HepG2 (cell line): ENCODE results near the gene RNPS1. TPM values are rescaled to one million over a fixed set of nuclear protein-coding genes. Genes with fewer than 3 reads are reported as not detected.

Experiments used
- ATAC-seq: fragments of 200-7000 bp; cut with Tn5 transposase; 3 replicates; pipeline ENCODE4 v1.9.1; 2020; ENCODE audit warnings: mild to moderate bottlenecking, moderate library complexity
- BruUV-seq: library from RNA; stranded (reverse); fragments of 400-500 nt; replicated peaks from 2 replicates; lab custom pipeline; 2021; lab: Mats Ljungman, UMichigan
- CTCF ChIA-PET: fragments of 300-600 bp; formaldehyde crosslinking; extraction: SDS; loops from one replicate; lab custom pipeline; 2021; ENCODE audit warnings: low total read pairs, inconsistent platforms, low intra/inter-chr PET ratio; lab: Yijun Ruan, JAX
- POLR2A ChIA-PET: fragments of 350-600 bp; sonication (Branson Sonifier 250); formaldehyde crosslinking; loops from one replicate; lab custom pipeline; 2020; ENCODE audit warnings: antibody characterized with exemption, inconsistent platforms; lab: Yijun Ruan, JAX
- DNase-seq: peaks from one replicate; pipeline ENCODE4 v3.0.0-alpha.2; 2015; ENCODE audit warnings: low spot score
- FAIRE-seq: peaks from 3 replicates; lab custom pipeline; 2011; peaks lifted over from hg19 to GRCh38; lab: Jason Lieb, UNC
- H2AFZ ChIP-seq: one replicate; pipeline ENCODE4 v1.6.1; 2011; ENCODE audit warnings: low read length, inconsistent platforms
- H3K27ac ChIP-seq: fragments of 300-600 bp; 3 replicates; pipeline ENCODE4 v1.8.0; 2011; ENCODE audit warnings: mixed run types, mild to moderate bottlenecking, mixed read lengths, low read length, inconsistent platforms; ENCODE audit not compliant: insufficient read depth; ENCODE audit errors: extremely low read length
- H3K27me3 ChIP-seq, 2 experiments: fragments of 200-600 bp in 1 of 2; 2 replicates in 1 of 2; 3 replicates in 1 of 2; pipeline versions ENCODE4 v1.6.0 to v1.8.0; 2011; ENCODE audit warnings: low read length in 2 of 2, mild to moderate bottlenecking in 2 of 2, moderate library complexity in 2 of 2, inconsistent platforms in 1 of 2; ENCODE audit not compliant: insufficient read depth in 2 of 2, control insufficient read depth in 1 of 2
- H3K36me3 ChIP-seq, 2 experiments: fragments of 200-600 bp in 1 of 2; replicated peaks in 1 of 2; 2 replicates in 1 of 2; 3 replicates in 1 of 2; pipeline versions ENCODE4 v1.5.1 to v1.8.0; 2011; ENCODE audit warnings: low read length in 2 of 2, inconsistent platforms in 1 of 2; ENCODE audit not compliant: insufficient read depth in 2 of 2, control insufficient read depth in 1 of 2
- H3K4me1 ChIP-seq: 2 replicates; pipeline ENCODE4 v1.5.1; 2012; ENCODE audit warnings: low read length, inconsistent platforms; ENCODE audit not compliant: insufficient read depth
- H3K4me2 ChIP-seq: 2 replicates; pipeline ENCODE4 v1.6.0; 2011; ENCODE audit warnings: low read depth, low read length, inconsistent platforms
- H3K4me3 ChIP-seq, 3 experiments: fragments of 200-600 bp in 1 of 3; sonication (generic), shearing (Covaris generic) in 1 of 3; replicated peaks in 1 of 3; 2 replicates each; pipeline ENCODE4 v1.5.1; 2011 to 2016; ENCODE audit warnings: low read length in 3 of 3, inconsistent platforms in 2 of 3, low read depth in 2 of 3, mild to moderate bottlenecking in 2 of 3, control low read depth in 1 of 3, mixed read lengths in 1 of 3; ENCODE audit not compliant: insufficient read depth in 1 of 3
- H3K79me2 ChIP-seq: one replicate; pipeline ENCODE4 v1.6.1; 2011; ENCODE audit warnings: low read length, inconsistent platforms; ENCODE audit not compliant: insufficient read depth
- H3K9ac ChIP-seq: 2 replicates; pipeline ENCODE4 v1.6.0; 2011; ENCODE audit warnings: mild to moderate bottlenecking, low read depth, low read length, inconsistent platforms; ENCODE audit not compliant: insufficient read depth
- H3K9me3 ChIP-seq: 2 replicates; pipeline ENCODE4 v1.5.1; 2012; ENCODE audit warnings: mild to moderate bottlenecking, low read length
- H4K20me1 ChIP-seq: 2 replicates; pipeline ENCODE4 v1.6.0; 2011; ENCODE audit warnings: inconsistent platforms, mild to moderate bottlenecking, low read length, moderate library complexity; ENCODE audit not compliant: insufficient read depth
- ATF1 ChIP-seq: IDR thresholded peaks from 2 replicates; pipeline ENCODE4 v1.6.1; 2016; ENCODE audit warnings: mild to moderate bottlenecking, control low read depth
- ATM ChIP-seq: fragments of 450-650 bp; IDR thresholded peaks from 2 replicates; pipeline ENCODE4 v1.7.1; 2017; ENCODE audit warnings: mild to moderate bottlenecking, borderline replicate concordance
- HNRNPH1 ChIP-seq: fragments of 200-400 bp; formaldehyde crosslinking; optimal IDR thresholded peaks from 2 replicates; pipeline ENCODE3; 2017; ENCODE audit warnings: mild to moderate bottlenecking, low read depth, low read length
- MIER2 ChIP-seq: IDR thresholded peaks from 2 replicates; pipeline ENCODE4 v1.6.1; 2016; ENCODE audit warnings: missing biosample characterization, missing genetic modification reagents
- REL ChIP-seq: sonication (generic); formaldehyde crosslinking; conservative IDR thresholded peaks from 2 replicates; pipeline ENCODE4 v1.8.0; 2022; ENCODE audit warnings: mild to moderate bottlenecking, missing genetic modification reagents, moderate library complexity
- ZNF564 ChIP-seq: sonication (generic); formaldehyde crosslinking; IDR thresholded peaks from 2 replicates; pipeline ENCODE4 v1.8.1; 2023; ENCODE audit warnings: mild to moderate bottlenecking, missing genetic modification reagents
- ZNF569 ChIP-seq: sonication (generic); formaldehyde crosslinking; IDR thresholded peaks from 2 replicates; pipeline ENCODE4 v1.5.0; 2020; ENCODE audit warnings: mild to moderate bottlenecking, missing genetic modification reagents, moderate library complexity, borderline replicate concordance
- WGBS: methylation state at CpG from one replicate; pipeline ENCODE4 v1.1.6; 2017; ENCODE audit warnings: low lambda C conversion rate; 5-methylcytosine and 5-hydroxymethylcytosine counted together
- in situ Hi-C: cut with HindIII; loops from 2 replicates; pipeline ENCODE4 v1.10.0; 2017; ENCODE audit warnings: low pct_unique_long_range_greater_than_20kb; ENCODE audit not compliant: extremely low pct_ligation_motif_present
- intact Hi-C: fragments of 100-400 bp; cut with micrococcal nuclease; formaldehyde crosslinking; loops from one replicate; pipeline ENCODE4 v1.10.0; 2022; ENCODE audit not compliant: unreplicated experiment
- polyA plus RNA-seq, 8 experiments: library from polyadenylated mRNA; depleted of rRNA in 3 of 8; stranded (reverse) in 7 of 8; unstranded in 1 of 8; fragments of >200 nt; fragmentation: Illumina TruSeq in 4 of 8; extraction: Trizol in 4 of 8; gene quantifications; 2 replicates each; pipeline versions ENCODE4 v1.2.1 to v1.2.3, GENCODE V29; 2011 to 2016; ENCODE audit warnings: low read depth in 4 of 8, missing spikeins in 1 of 8, mixed read lengths in 1 of 8; ENCODE audit not compliant: insufficient read depth in 1 of 8
- total RNA-seq, 5 experiments: library from RNA; depleted of rRNA; stranded (reverse); fragments of >200 nt; fragmentation: Illumina TruSeq; extraction: Trizol; gene quantifications; 2 replicates each; pipeline ENCODE4 v1.2.3, GENCODE V29; 2016; ENCODE audit warnings: low read depth in 1 of 5
- TF ChIP-seq, protein P1 (sequence below), 2 experiments: IDR thresholded peaks; 2 replicates each; pipeline ENCODE4 v1.6.1; 2011 to 2012; ENCODE audit warnings: low read length in 2 of 2, borderline replicate concordance in 1 of 2, low read depth in 1 of 2, mild to moderate bottlenecking in 1 of 2, moderate library complexity in 1 of 2

RNPS1 gene
- total and polyA plus RNA-seq, 2 of the 13 experiments (the other 11 are each of a cell fraction or from before 2014, with no cell fraction given) = 126 to 133 TPM

DNA sequence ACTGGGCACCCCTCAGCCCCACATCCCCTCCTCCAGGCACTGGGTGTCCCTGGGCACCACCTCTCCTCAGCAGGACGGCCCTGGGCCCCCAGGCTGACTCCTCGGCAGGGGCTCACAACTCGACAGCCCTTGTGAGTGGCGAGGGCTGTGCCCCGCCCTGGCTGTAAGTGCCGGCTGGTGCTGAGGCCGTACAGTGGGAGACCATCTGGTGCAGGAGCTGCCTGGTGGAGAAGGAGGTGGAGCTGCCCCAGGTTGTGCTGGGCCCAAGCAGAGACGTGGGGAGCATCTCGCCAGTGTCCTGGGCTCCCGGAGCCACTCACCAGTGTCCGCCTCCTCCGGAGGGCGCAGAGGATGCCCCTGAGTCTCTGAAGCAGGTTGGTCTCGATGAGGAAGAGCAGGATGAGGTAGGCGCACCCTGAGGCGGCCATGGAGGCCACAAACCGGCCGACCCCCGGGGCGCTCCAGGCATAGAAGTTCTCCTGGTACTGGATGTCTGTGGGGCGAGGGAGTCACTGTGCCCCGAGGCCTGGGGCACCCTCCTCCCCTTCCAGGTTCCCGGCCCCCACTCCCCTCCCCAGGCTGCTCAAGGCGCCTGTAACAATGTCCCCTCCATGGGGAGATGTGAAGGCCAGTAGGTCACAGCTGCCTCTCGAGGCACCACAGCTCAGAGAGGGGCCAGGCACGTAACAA, 15.1 kb upstream of the RNPS1 start (continued):
- TF ChIP-seq REL (CRISPR knock-in tag) = no peak

DNA sequence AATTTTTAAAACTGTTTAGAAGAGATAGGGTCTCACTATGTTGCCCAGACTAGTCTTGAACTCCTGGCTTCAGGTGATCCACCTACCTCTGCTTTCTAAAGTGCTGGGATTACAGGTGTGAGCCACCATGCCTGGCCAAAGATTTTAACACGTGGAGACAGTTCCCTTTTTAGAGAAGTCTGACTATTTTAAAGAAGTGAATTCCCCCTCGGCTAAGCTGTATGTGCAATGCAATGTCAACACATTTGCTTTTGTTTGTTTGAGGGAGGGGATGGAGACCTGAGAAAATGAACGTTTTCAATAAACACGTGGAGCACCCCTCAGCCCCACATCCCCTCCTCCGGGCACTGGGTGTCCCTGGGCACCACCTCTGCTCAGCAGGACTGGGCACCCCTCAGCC, 14.3 kb upstream of the RNPS1 start:
- in situ Hi-C loops = no loop called here
- TF ChIP-seq ATM = no peak
- TF ChIP-seq ZNF564 (CRISPR knock-in tag) = no peak
- no TSS peak for BruUV-seq
- 6% methylated on average over 5 of the region's 5 CpGs for WGBS
- POLR2A ChIA-PET = no interaction called here
- peaks cover 10% of the 10 kb centered on the region; the same call in 1 of the 2 replicates for H3K4me1 ChIP-seq
- no peak overlapping the region for H3K4me3 ChIP-seq
- no peaks in the 10 kb centered on the region for H3K79me2 ChIP-seq
- peaks cover 31 to 86% of the 10 kb centered on the region in 2 experiments; a peak in 4 of 5 replicates for H3K27me3 ChIP-seq
- DNase-seq (no peak), FAIRE-seq (no peak), ATAC-seq (no peak)
- CTCF ChIA-PET = no interaction called here
- H3K4me2 ChIP-seq = no peak overlapping the region
- intact Hi-C loops = no loop called here
- H4K20me1 ChIP-seq = no peaks in the 10 kb centered on the region
- no peak overlapping the region for H3K9ac ChIP-seq
- no peak overlapping the region for H3K27ac ChIP-seq
- no peak overlapping the region for H2AFZ ChIP-seq
- H3K9me3 ChIP-seq = no peaks in the 10 kb centered on the region
- H3K36me3 ChIP-seq = no peaks in the 10 kb centered on the region

DNA sequence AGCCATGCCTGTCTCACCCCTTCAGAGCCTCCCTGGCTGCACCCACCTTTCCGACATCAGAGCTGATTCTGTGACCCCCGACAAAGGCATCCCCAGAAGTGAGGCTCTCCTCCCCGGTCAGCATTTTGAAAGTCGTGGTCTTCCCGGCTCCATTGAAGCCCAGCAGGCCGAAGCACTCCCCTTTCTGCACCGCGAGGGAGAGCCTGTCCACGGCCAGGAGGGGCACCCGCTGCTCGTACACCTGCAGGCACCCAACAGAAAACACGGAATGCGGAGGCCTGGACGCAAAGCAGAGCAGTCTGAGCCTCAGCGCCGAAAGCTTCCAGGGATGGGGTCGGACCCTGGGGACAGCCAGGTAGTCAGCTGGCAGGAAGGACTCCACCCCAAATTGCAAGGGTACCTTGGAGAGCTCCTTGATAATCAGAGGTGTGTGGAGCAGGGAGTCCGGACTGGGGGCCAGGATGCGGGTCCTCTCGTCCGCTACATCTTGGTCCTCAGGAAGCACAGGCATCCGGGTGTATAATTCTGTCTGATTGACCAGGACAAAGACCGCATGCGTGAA, 13.1 kb upstream of the RNPS1 start:
- no peaks in the 10 kb centered on the region for H3K9me3 ChIP-seq
- CTCF ChIA-PET = no interaction called here
- H3K27ac ChIP-seq = no peak overlapping the region
- in situ Hi-C loops = no loop called here
- peaks cover 37 to 88% of the 10 kb centered on the region in 2 experiments; a peak in 4 of 5 replicates for H3K27me3 ChIP-seq
- H3K36me3 ChIP-seq = no peaks in the 10 kb centered on the region
- H3K4me2 ChIP-seq = no peak overlapping the region
- FAIRE-seq (no peak), DNase-seq (no peak), ATAC-seq (no peak)
- no peak overlapping the region for H2AFZ ChIP-seq
- intact Hi-C loops = no loop called here
- H4K20me1 ChIP-seq = no peaks in the 10 kb centered on the region
- BruUV-seq = no TSS peak
- H3K4me3 ChIP-seq = no peak overlapping the region
- 16% methylated on average over 9 of the region's 24 CpGs for WGBS
- TF ChIP-seq MIER2 (CRISPR knock-in tag) = 0 out of 2 replicates have a peak, but pooled peaks have one; percentile 31
- TF ChIP-seq ZNF569 (CRISPR knock-in tag) = no peak
- TF ChIP-seq, protein P1, sequence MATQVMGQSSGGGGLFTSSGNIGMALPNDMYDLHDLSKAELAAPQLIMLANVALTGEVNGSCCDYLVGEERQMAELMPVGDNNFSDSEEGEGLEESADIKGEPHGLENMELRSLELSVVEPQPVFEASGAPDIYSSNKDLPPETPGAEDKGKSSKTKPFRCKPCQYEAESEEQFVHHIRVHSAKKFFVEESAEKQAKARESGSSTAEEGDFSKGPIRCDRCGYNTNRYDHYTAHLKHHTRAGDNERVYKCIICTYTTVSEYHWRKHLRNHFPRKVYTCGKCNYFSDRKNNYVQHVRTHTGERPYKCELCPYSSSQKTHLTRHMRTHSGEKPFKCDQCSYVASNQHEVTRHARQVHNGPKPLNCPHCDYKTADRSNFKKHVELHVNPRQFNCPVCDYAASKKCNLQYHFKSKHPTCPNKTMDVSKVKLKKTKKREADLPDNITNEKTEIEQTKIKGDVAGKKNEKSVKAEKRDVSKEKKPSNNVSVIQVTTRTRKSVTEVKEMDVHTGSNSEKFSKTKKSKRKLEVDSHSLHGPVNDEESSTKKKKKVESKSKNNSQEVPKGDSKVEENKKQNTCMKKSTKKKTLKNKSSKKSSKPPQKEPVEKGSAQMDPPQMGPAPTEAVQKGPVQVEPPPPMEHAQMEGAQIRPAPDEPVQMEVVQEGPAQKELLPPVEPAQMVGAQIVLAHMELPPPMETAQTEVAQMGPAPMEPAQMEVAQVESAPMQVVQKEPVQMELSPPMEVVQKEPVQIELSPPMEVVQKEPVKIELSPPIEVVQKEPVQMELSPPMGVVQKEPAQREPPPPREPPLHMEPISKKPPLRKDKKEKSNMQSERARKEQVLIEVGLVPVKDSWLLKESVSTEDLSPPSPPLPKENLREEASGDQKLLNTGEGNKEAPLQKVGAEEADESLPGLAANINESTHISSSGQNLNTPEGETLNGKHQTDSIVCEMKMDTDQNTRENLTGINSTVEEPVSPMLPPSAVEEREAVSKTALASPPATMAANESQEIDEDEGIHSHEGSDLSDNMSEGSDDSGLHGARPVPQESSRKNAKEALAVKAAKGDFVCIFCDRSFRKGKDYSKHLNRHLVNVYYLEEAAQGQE (IDR thresholded peaks at IDR 0.05; ENCODE audit: borderline replicate concordance in 1 of 2, low read depth in 1 of 2, low read length in 2 of 2) = peak; percentile 29 to 86
- no peak for TF ChIP-seq ATF1 (CRISPR knock-in tag)
- TF ChIP-seq HNRNPH1 = no peak
- H3K9ac ChIP-seq = no peak overlapping the region
- POLR2A ChIA-PET = no interaction called here
- H3K79me2 ChIP-seq = no peaks in the 10 kb centered on the region
- peaks cover 21% of the 10 kb centered on the region; the same call in 1 of the 2 replicates for H3K4me1 ChIP-seq
